Spleen (tissue), 13 donors: Measurements from ENCODE around the gene TUBA1C. TPM values are rescaled to one million over a fixed set of nuclear protein-coding genes. Genes with fewer than 3 reads are reported as not detected.

Experiments
- DNase-seq: peaks from one replicate; pipeline ENCODE4 v3.0.0-alpha.2; 2020
- H3K27ac ChIP-seq, 8 donors: fragments of 200-600 bp; sonication (generic) in 7 of 8; 1 replicate in 4 of 8; 2 replicates in 4 of 8; pipeline versions ENCODE4 v1.5.0 to v1.8.0; 2016 to 2021; ENCODE audit warnings: inconsistent platforms in 4 of 8, mild to moderate bottlenecking in 4 of 8, moderate library complexity in 1 of 8
- H3K27me3 ChIP-seq, 7 donors: fragments of 200-600 bp; sonication (generic) in 6 of 7; replicated peaks in 1 of 7; 1 replicate in 4 of 7; 2 replicates in 3 of 7; pipeline versions ENCODE4 v1.5.0 to v1.8.0; 2016 to 2021; ENCODE audit warnings: inconsistent platforms in 3 of 7, mild to moderate bottlenecking in 1 of 7
- H3K36me3 ChIP-seq, 6 donors: fragments of 200-600 bp; sonication (generic) in 5 of 6; 1 replicate in 4 of 6; 2 replicates in 2 of 6; pipeline versions ENCODE4 v1.5.0 to v1.8.0; 2016 to 2021; ENCODE audit warnings: inconsistent platforms in 2 of 6
- H3K4me1 ChIP-seq, 6 donors: fragments of 200-600 bp; sonication (generic) in 5 of 6; 1 replicate in 3 of 6; 2 replicates in 3 of 6; pipeline versions ENCODE4 v1.5.0 to v1.8.0; 2016 to 2021; ENCODE audit warnings: inconsistent platforms in 3 of 6
- H3K4me3 ChIP-seq, 8 donors: fragments of 200-600 bp; sonication (generic) in 7 of 8; 1 replicate in 4 of 8; 2 replicates in 4 of 8; pipeline versions ENCODE4 v1.5.0 to v1.8.0; 2016 to 2021; ENCODE audit warnings: inconsistent platforms in 4 of 8, mild to moderate bottlenecking in 4 of 8, moderate library complexity in 2 of 8
- H3K9me3 ChIP-seq, 8 donors: fragments of 200-600 bp; sonication (generic) in 7 of 8; 1 replicate in 4 of 8; 2 replicates in 4 of 8; pipeline versions ENCODE4 v1.5.0 to v1.8.0; 2016 to 2021; ENCODE audit warnings: inconsistent platforms in 4 of 8
- CTCF ChIP-seq, 11 experiments: fragments of 200-600 bp in 7 of 11; fragments of 450-650 bp in 4 of 11; sonication (generic) in 4 of 11; IDR thresholded peaks in 8 of 11; conservative IDR thresholded peaks in 3 of 11; 1 replicate in 7 of 11; 2 replicates in 4 of 11; pipeline versions ENCODE4 v1.4.0 to v1.8.0; 2016 to 2021; ENCODE audit warnings: antibody characterized with exemption in 11 of 11, inconsistent platforms in 4 of 11, mild to moderate bottlenecking in 1 of 11
- POLR2A ChIP-seq, 3 donors: fragments of 450-650 bp; IDR thresholded peaks; one replicate each; pipeline ENCODE4 v1.5.1; 2017; ENCODE audit warnings: antibody characterized with exemption in 3 of 3, mild to moderate bottlenecking in 1 of 3
- POLR2AphosphoS5 ChIP-seq, 3 donors: sonication (generic); formaldehyde crosslinking; IDR thresholded peaks; one replicate each; pipeline ENCODE4 v1.5.1; 2017; ENCODE audit warnings: antibody characterized with exemption in 3 of 3
- WGBS, 5 donors: extraction: QIAGEN DNeasy Blood & Tissue Kit in 3 of 5; methylation state at CpG; one replicate each; pipeline versions ENCODE4 v1.1.5 to v1.1.7; 2013 to 2018; 5-methylcytosine and 5-hydroxymethylcytosine counted together
- intact Hi-C: fragments of 100-400 bp; cut with DNase I; formaldehyde crosslinking; loops from one replicate; pipeline ENCODE4 v1.15.0; 2023; ENCODE audit warnings: low total_unique reads
- long read RNA-seq, 2 donors: transcript quantifications; one replicate each; lab custom pipeline, GENCODE V29; 2026
- polyA plus RNA-seq, 3 donors: library from polyadenylated mRNA; stranded (reverse); fragments of 200-250 nt; gene quantifications; one replicate each; pipeline ENCODE4 v1.2.1, GENCODE V29; 2013
- total RNA-seq, 7 donors: library from RNA; depleted of rRNA in 3 of 7; stranded (reverse); fragments of >200 nt in 3 of 7; fragmentation: NEBNext Ultra II Directional in 4 of 7; extraction: Animal tissue kit (Norgen Biotek cat#: 25700) in 4 of 7; gene quantifications; one replicate each; pipeline versions ENCODE4 v1.1.0 to v1.2.1, GENCODE V29; 2016 to 2021
- donor health status: healthy with polysubstance abuse.
- donor health status: DM: no; HTN: no; CAD: no; lungs with moderate emphysema.
- donor health status: DM: no; HTN: no; CAD: no.
- donor health status: Bipolar disorder and iron deficiency.
- donor health status: healthy.
- donor health status: DM: no; HTN: no; CAD: no.
- donor health status: DM: yes; HTN: yes; CAD: no.

TUBA1C gene
- total RNA-seq = 10 to 100 TPM; 36.3 to 71.7 (median 57.4) TPM
- polyA plus RNA-seq = 10 to 100 TPM; 44.0 to 89.6 (median 82.0) TPM
- long read RNA-seq, donor 1, transcript TUBA1C-201 (4 exons, 3,001 nt) = major isoform, 24 of 124 reads
- long read RNA-seq, donor 1, partial matches to known transcripts = 19 of 124 reads
- long read RNA-seq, donor 1, other reads (novel, unspliced or antisense) = 80 of 124 reads
- long read RNA-seq, donor 2, transcript TUBA1C-201 (4 exons, 3,001 nt) = major isoform, 33 of 845 reads
- long read RNA-seq, donor 2, partial matches to known transcripts = 299 of 845 reads
- long read RNA-seq, donor 2, other reads (novel, unspliced or antisense) = 513 of 845 reads

DNA sequence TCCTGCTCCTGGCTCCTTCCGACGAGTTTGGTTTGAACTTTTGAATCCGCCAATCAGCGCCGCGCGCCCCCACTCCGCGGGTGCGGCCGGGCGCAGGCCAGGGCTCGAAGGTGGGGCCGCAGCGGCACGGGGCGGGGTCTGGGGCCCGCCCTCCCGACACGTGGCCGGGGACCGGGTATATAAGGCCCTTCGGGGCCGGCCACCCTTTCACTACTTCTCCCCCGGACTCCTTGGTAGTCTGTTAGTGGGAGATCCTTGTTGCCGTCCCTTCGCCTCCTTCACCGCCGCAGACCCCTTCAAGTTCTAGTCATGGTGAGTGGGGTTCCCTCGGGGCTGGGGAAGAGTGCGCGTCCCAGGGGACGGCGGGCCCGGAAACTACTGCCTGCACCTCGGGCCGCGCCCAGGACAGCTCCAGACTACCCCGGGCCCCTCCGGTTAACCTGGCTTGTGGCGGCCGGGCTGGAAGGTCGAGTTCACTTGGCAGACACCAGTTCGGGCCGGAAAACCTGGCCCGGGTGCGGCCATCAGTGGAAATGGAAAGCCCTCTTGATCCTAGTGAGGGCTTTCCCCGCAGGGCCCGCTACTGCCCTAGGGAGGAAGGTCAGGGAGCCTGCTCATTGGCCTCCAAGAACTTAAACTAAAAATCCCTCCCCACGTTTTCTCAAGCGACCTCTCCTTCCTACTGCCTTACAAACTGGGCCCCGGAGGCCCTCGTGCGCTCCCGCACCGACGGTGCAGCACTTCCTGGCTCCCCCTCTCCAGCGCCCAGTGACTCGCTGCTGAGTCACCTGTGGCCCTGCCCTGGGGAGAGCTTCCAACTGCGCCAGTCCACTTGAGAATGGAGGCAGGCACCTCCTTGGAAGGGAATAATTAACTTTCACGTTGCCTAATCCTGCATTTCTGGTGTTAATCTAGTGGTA lies at the start of gene TUBA1C:
TSS of gene TUBA1C (plus strand) at position 210 of the 920 bp plus-strand sequence. CDS start at position 310, 100 bp downstream.
- 0 to 1% (median 1%) methylated on average over 44 to 61 of the region's 61 CpGs for WGBS, 5 donors
- Histone ChIP-seq H3K27ac (peak within 1 kb of the TSS; percentile 90 to 97 (median 94)), H3K36me3 (peaks cover 0 to 27% (median 12%) of the 10 kb centered on the region in 6 donors), H3K4me1 (peaks cover 11 to 81% (median 49%) of the 10 kb centered on the region in 6 donors), H3K27me3 (no peaks in the 10 kb centered on the region), H3K9me3 (no peaks in the 10 kb centered on the region), H3K4me3 (peak within 1 kb of the TSS; percentile 57 to 99 (median 90))
- TF ChIP-seq CTCF (IDR thresholded peaks at IDR 0.05 in 8 of 11, conservative IDR thresholded peaks at IDR 0.05 in 3 of 11) (peak in 2 of 11 experiments; percentile 1 to 25), POLR2AphosphoS5 (IDR thresholded peaks at IDR 0.05) (peak; percentile 81 to 97 (median 92)), POLR2A (IDR thresholded peaks at IDR 0.05) (peak in 2 of 3 donors; percentile 76 to 80)
- intact Hi-C loops = no loop called here
- peak; percentile 97 for DNase-seq

GRCh38 chr12:49219417-49220026 lies 45.4 kb upstream of the TUBA1C start:
- Histone ChIP-seq H3K27me3 (no peaks in the 10 kb centered on the region), H3K27ac (no peak overlapping the region), H3K36me3 (no peaks in the 10 kb centered on the region), H3K4me3 (no peak overlapping the region), H3K9me3 (no peaks in the 10 kb centered on the region), H3K4me1 (peaks cover 2 to 45% (median 27%) of the 10 kb centered on the region in 6 donors)
- intact Hi-C loops = no loop called here
- no peak for TF ChIP-seq POLR2AphosphoS5 (IDR thresholded peaks at IDR 0.05)
- no peak for TF ChIP-seq CTCF (IDR thresholded peaks at IDR 0.05 in 8 of 11, conservative IDR thresholded peaks at IDR 0.05 in 3 of 11)
- TF ChIP-seq POLR2A (IDR thresholded peaks at IDR 0.05) = no peak
- WGBS, 5 donors = 84 to 93% (median 89%) methylated on average over 11 of the region's 11 CpGs
- DNase-seq = no peak

DNA sequence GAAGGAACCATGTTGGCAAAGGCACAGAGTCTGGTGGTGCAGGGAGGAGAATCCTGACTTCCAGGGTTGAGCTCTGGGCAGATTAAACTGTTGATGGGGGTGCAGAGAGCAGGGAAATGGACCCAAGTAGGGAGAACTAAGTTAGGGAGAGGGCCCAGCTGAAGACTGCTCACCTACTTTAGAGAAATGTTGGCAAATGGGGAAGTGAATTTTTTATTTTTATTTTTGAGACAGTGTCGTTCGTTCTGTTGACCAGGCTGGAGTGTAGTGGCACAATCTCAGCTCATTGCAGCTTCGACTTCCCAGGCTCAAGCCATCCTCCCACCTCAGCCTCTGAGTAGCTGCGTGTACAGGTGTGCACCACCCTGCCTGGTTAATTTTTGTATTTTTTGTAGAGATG lies 43.9 kb upstream of the TUBA1C start:
- 53 to 75% (median 63%) methylated on average over 4 of the region's 4 CpGs for WGBS, 5 donors
- peak overlapping the region in 3 of 8 donors; percentile 0 to 33 (median 7) for H3K27ac ChIP-seq

More for the DNA sequence above, 43.9 kb upstream of the TUBA1C start:
- intact Hi-C loops = no loop called here
- no peak overlapping the region for H3K4me3 ChIP-seq
- H3K27me3 ChIP-seq = no peaks in the 10 kb centered on the region
- DNase-seq = no peak
- no peaks in the 10 kb centered on the region for H3K9me3 ChIP-seq
- no peaks in the 10 kb centered on the region for H3K36me3 ChIP-seq
- TF ChIP-seq POLR2AphosphoS5 (IDR thresholded peaks at IDR 0.05) (no peak), POLR2A (IDR thresholded peaks at IDR 0.05) (no peak), CTCF (IDR thresholded peaks at IDR 0.05 in 8 of 11, conservative IDR thresholded peaks at IDR 0.05 in 3 of 11) (no peak)
- H3K4me1 ChIP-seq = peaks cover 0 to 49% (median 30%) of the 10 kb centered on the region in 6 donors
